SK-N-SH (cell line): ENCODE results near the gene CABP1. TPM values are rescaled to one million over a fixed set of nuclear protein-coding genes. Genes with fewer than 3 reads are reported as not detected.

Source experiments
- CTCF ChIA-PET: fragments of 300-600, 350-600 bp; formaldehyde crosslinking; extraction: SDS; loops from one replicate; lab custom pipeline; 2021; lab: Yijun Ruan, JAX
- POLR2A ChIA-PET: fragments of 350-600 bp; sonication (Branson Sonifier 250); formaldehyde crosslinking; extraction: SDS; loops from one replicate; lab custom pipeline; 2020; ENCODE audit warnings: antibody characterized with exemption, inconsistent platforms; lab: Yijun Ruan, JAX
- DNase-seq: peaks from one replicate; pipeline ENCODE4 v3.0.0; 2012
- H2AFZ ChIP-seq: fragments of 200-600 bp; sonication (generic); 2 replicates; pipeline ENCODE4 v1.8.1; 2016; ENCODE audit warnings: antibody characterized with exemption, mild to moderate bottlenecking, low read depth
- H3F3A ChIP-seq: fragments of 200-600 bp; sonication (generic); replicated peaks from 2 replicates; pipeline ENCODE3; 2016; ENCODE audit warnings: antibody characterized with exemption, mild to moderate bottlenecking; ENCODE audit not compliant: insufficient read depth
- H3K27ac ChIP-seq, 2 experiments: fragments of 200-500 bp in 1 of 2; fragments of 200-600 bp in 1 of 2; sonication (Bioruptor generic) in 1 of 2; sonication (generic), shearing (Covaris generic) in 1 of 2; 2 replicates each; pipeline versions ENCODE4 v1.5.1 to v1.6.1; 2014 to 2016; ENCODE audit warnings: low read depth in 2 of 2, inconsistent platforms in 1 of 2, low read length in 1 of 2, mild to moderate bottlenecking in 1 of 2, mixed read lengths in 1 of 2
- H3K27me3 ChIP-seq: fragments of 200-600 bp; sonication (generic), shearing (Covaris generic); 2 replicates; pipeline ENCODE4 v1.6.1; 2016; ENCODE audit warnings: mixed run types; ENCODE audit not compliant: insufficient read depth
- H3K36me3 ChIP-seq, 2 experiments: fragments of 200-500 bp in 1 of 2; fragments of 200-600 bp in 1 of 2; sonication (Bioruptor generic) in 1 of 2; sonication (generic) in 1 of 2; replicated peaks in 1 of 2; 2 replicates each; pipeline versions ENCODE3 to v1.5.1; 2014 to 2016; ENCODE audit warnings: low read length in 1 of 2, mild to moderate bottlenecking in 1 of 2; ENCODE audit not compliant: insufficient read depth in 2 of 2, control insufficient read depth in 1 of 2
- H3K4me1 ChIP-seq, 2 experiments: fragments of 200-500 bp in 1 of 2; fragments of 200-600 bp in 1 of 2; sonication (Bioruptor generic) in 1 of 2; sonication (generic), shearing (Covaris generic) in 1 of 2; 2 replicates each; pipeline versions ENCODE4 v1.5.1 to v1.6.1; 2014 to 2016; ENCODE audit warnings: low read depth in 1 of 2, low read length in 1 of 2, mixed run types in 1 of 2; ENCODE audit not compliant: insufficient read depth in 2 of 2, control insufficient read depth in 1 of 2
- H3K4me2 ChIP-seq: fragments of 200-600 bp; sonication (generic), shearing (Covaris generic); 2 replicates; pipeline ENCODE4 v1.6.1; 2017; ENCODE audit warnings: mixed run types
- H3K4me3 ChIP-seq, 2 experiments: fragments of 200-500 bp in 1 of 2; fragments of 200-600 bp in 1 of 2; sonication (Bioruptor generic) in 1 of 2; sonication (generic), shearing (Covaris generic) in 1 of 2; 2 replicates each; pipeline versions ENCODE4 v1.5.1 to v1.8.1; 2014 to 2016; ENCODE audit warnings: low read depth in 2 of 2, inconsistent platforms in 1 of 2, low read length in 1 of 2, mild to moderate bottlenecking in 1 of 2, mixed read lengths in 1 of 2, moderate library complexity in 1 of 2
- H3K79me2 ChIP-seq: fragments of 200-600 bp; sonication (generic); 2 replicates; pipeline ENCODE4 v1.8.1; 2017; ENCODE audit warnings: mild to moderate bottlenecking; ENCODE audit not compliant: insufficient read depth
- H3K9ac ChIP-seq: fragments of 200-600 bp; sonication (generic); 2 replicates; pipeline ENCODE4 v1.6.1; 2017; ENCODE audit warnings: mixed run types
- H3K9me2 ChIP-seq: fragments of 200-600 bp; sonication (generic); 2 replicates; pipeline ENCODE4 v1.6.1; 2017; ENCODE audit warnings: mixed run types
- H3K9me3 ChIP-seq: fragments of 200-600 bp; sonication (generic); 2 replicates; pipeline ENCODE4 v1.6.1; 2017; ENCODE audit warnings: mixed run types, mild to moderate bottlenecking, moderate library complexity
- H4K20me1 ChIP-seq: fragments of 200-600 bp; sonication (generic); 2 replicates; pipeline ENCODE4 v1.6.1; 2017; ENCODE audit warnings: mild to moderate bottlenecking, mixed run types; ENCODE audit not compliant: insufficient read depth
- FOSL2 ChIP-seq: IDR thresholded peaks from 2 replicates; pipeline ENCODE4 v1.4.0; 2012; ENCODE audit warnings: low read depth, mild to moderate bottlenecking, moderate library complexity, borderline replicate concordance
- GATA2 ChIP-seq: sonication (generic); formaldehyde crosslinking; IDR thresholded peaks from 2 replicates; pipeline ENCODE4 v1.5.0; 2020; ENCODE audit warnings: mild to moderate bottlenecking, missing genetic modification reagents
- MXI1 ChIP-seq: IDR thresholded peaks from 2 replicates; pipeline ENCODE4 v1.6.1; 2012; ENCODE audit warnings: mild to moderate bottlenecking, low read depth, low read length, improper control_type of control experiment
- NRF1 ChIP-seq: IDR thresholded peaks from 2 replicates; pipeline ENCODE4 v1.6.1; 2012; ENCODE audit warnings: low read depth, mild to moderate bottlenecking, low read length
- WGBS: methylation state at CpG from one replicate; pipeline ENCODE4 v1.1.6; 2017; ENCODE audit warnings: low lambda C conversion rate; 5-methylcytosine and 5-hydroxymethylcytosine counted together
- polyA plus RNA-seq, 3 experiments: library from polyadenylated mRNA; depleted of rRNA; stranded (reverse); fragments of >200 nt; gene quantifications; 2 replicates each; pipeline ENCODE4 v1.2.3, GENCODE V29; 2012
- TF ChIP-seq, protein P1 (sequence below): IDR thresholded peaks from 2 replicates; pipeline ENCODE4 v1.4.0; 2012; ENCODE audit warnings: low read depth, borderline replicate concordance
- TF ChIP-seq, protein P2 (sequence below): fragments of 200-600 bp; sonication (generic); IDR thresholded peaks from 2 replicates; pipeline ENCODE4 v1.6.1; 2017; ENCODE audit warnings: antibody characterized with exemption, mild to moderate bottlenecking, moderate library complexity
- TF ChIP-seq, protein P3 (sequence below): IDR thresholded peaks from 2 replicates; pipeline ENCODE4 v1.6.1; 2012; ENCODE audit warnings: mild to moderate bottlenecking, low read depth, low read length, moderate library complexity

CABP1 gene
- polyA plus RNA-seq, 1 of the 3 experiments (the other 2 are of a cell fraction), result 0.08 TPM

DNA sequence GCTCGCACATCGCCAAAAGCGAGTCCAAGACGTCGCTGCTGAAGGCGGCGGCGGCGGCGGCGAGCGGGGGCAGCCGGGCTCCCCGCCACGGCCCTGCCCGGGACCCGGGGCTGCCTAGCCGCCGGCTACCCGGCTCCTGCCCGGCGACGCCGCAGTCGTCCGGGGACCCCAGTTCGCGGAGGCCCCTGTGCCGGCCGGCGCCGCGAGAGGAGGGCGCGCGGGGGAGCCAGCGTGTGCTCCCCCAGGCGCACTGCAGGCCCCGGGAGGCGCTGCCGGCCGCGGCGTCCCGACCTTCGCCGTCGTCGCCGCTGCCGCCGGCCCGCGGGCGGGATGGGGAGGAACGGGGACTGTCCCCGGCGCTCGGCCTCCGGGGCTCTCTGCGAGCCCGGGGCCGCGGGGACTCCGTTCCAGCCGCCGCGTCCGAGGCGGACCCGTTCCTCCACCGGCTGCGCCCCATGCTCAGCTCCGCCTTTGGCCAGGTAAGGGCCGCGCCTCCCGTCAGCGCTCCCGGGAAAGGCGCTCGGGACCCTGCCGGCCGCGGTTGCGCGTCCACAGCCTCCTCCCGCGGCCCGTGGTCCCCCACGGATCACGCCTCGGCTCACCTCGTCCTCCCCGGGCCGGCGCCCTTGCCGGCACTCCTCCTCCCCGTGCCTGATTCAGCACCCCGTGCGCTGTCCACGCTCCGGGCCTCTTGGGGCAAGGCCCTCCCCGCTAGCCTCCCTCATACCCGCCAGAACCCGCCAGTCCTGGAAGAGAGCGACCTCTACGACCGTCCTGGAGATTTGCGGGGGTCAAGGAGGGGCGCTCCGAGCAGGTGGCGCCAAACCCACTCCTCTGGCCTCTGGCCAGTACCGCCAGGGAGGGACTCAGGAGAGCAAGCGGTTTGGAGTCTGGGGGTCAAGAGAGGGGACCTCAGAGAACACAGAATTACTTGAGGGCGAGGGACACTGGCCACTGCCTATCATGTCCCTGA is 721 bp downstream of the CABP1 start:
- no peaks in the 10 kb centered on the region for H3K9me2 ChIP-seq
- peak; percentile 71 for DNase-seq
- H3K9me3 ChIP-seq, result no peaks in the 10 kb centered on the region
- peaks cover 0 to 6% of the 10 kb centered on the region in 2 experiments; a peak in 1 of 4 replicates for H3K4me1 ChIP-seq
- no peaks in the 10 kb centered on the region for H3F3A ChIP-seq
- POLR2A ChIA-PET, result no interaction called here
- H3K9ac ChIP-seq, result no peak overlapping the region
- H3K79me2 ChIP-seq, result no peaks in the 10 kb centered on the region
- H3K4me2 ChIP-seq, result peak overlapping the region; percentile 77; the same call in 1 of the 2 replicates
- no peak overlapping the region for H3K27ac ChIP-seq
- H3K36me3 ChIP-seq, result no peaks in the 10 kb centered on the region
- H3K4me3 ChIP-seq, result peak overlapping the region; percentile 38 to 48; a peak in 3 of 4 replicates
- H3K27me3 ChIP-seq, result peaks cover 58% of the 10 kb centered on the region
- H4K20me1 ChIP-seq, result peaks cover 5% of the 10 kb centered on the region; the same call in 1 of the 2 replicates
- no peak for TF ChIP-seq MXI1
- TF ChIP-seq, protein P1, sequence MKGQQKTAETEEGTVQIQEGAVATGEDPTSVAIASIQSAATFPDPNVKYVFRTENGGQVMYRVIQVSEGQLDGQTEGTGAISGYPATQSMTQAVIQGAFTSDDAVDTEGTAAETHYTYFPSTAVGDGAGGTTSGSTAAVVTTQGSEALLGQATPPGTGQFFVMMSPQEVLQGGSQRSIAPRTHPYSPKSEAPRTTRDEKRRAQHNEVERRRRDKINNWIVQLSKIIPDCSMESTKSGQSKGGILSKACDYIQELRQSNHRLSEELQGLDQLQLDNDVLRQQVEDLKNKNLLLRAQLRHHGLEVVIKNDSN, result no peak
- TF ChIP-seq GATA2 (CRISPR knock-in tag), result no peak
- no peak for TF ChIP-seq NRF1
- no peak for TF ChIP-seq FOSL2
- TF ChIP-seq, protein P2, sequence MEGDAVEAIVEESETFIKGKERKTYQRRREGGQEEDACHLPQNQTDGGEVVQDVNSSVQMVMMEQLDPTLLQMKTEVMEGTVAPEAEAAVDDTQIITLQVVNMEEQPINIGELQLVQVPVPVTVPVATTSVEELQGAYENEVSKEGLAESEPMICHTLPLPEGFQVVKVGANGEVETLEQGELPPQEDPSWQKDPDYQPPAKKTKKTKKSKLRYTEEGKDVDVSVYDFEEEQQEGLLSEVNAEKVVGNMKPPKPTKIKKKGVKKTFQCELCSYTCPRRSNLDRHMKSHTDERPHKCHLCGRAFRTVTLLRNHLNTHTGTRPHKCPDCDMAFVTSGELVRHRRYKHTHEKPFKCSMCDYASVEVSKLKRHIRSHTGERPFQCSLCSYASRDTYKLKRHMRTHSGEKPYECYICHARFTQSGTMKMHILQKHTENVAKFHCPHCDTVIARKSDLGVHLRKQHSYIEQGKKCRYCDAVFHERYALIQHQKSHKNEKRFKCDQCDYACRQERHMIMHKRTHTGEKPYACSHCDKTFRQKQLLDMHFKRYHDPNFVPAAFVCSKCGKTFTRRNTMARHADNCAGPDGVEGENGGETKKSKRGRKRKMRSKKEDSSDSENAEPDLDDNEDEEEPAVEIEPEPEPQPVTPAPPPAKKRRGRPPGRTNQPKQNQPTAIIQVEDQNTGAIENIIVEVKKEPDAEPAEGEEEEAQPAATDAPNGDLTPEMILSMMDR, result no peak
- TF ChIP-seq, protein P3, sequence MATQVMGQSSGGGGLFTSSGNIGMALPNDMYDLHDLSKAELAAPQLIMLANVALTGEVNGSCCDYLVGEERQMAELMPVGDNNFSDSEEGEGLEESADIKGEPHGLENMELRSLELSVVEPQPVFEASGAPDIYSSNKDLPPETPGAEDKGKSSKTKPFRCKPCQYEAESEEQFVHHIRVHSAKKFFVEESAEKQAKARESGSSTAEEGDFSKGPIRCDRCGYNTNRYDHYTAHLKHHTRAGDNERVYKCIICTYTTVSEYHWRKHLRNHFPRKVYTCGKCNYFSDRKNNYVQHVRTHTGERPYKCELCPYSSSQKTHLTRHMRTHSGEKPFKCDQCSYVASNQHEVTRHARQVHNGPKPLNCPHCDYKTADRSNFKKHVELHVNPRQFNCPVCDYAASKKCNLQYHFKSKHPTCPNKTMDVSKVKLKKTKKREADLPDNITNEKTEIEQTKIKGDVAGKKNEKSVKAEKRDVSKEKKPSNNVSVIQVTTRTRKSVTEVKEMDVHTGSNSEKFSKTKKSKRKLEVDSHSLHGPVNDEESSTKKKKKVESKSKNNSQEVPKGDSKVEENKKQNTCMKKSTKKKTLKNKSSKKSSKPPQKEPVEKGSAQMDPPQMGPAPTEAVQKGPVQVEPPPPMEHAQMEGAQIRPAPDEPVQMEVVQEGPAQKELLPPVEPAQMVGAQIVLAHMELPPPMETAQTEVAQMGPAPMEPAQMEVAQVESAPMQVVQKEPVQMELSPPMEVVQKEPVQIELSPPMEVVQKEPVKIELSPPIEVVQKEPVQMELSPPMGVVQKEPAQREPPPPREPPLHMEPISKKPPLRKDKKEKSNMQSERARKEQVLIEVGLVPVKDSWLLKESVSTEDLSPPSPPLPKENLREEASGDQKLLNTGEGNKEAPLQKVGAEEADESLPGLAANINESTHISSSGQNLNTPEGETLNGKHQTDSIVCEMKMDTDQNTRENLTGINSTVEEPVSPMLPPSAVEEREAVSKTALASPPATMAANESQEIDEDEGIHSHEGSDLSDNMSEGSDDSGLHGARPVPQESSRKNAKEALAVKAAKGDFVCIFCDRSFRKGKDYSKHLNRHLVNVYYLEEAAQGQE, result peak; percentile 96
- 16% methylated on average over 18 of the region's 115 CpGs for WGBS
- H2AFZ ChIP-seq, result no peak overlapping the region
- CTCF ChIA-PET, result interaction anchor here (0.7 to 4.5 kb wide), 9 partner anchors 8 to 331 kb away, joined by 3 to 28 read pairs (median 3); partner anchors contain the start of genes POP5 and UNC119B
